GM18861 (cell line): ENCODE measurements around the gene TRIM45.
"Not testable (repeated sequence)": the region's sequence is repeated elsewhere in the genome, so short reads cannot be mapped to it uniquely, and the experiment has no call there.

Experiments used
- ATAC-seq: cut with Tn5 transposase; IDR thresholded peaks from one replicate; pipeline ENCODE4 v1.9.1; 2021; ENCODE audit not compliant: unreplicated experiment

Gene TRIM45

DNA sequence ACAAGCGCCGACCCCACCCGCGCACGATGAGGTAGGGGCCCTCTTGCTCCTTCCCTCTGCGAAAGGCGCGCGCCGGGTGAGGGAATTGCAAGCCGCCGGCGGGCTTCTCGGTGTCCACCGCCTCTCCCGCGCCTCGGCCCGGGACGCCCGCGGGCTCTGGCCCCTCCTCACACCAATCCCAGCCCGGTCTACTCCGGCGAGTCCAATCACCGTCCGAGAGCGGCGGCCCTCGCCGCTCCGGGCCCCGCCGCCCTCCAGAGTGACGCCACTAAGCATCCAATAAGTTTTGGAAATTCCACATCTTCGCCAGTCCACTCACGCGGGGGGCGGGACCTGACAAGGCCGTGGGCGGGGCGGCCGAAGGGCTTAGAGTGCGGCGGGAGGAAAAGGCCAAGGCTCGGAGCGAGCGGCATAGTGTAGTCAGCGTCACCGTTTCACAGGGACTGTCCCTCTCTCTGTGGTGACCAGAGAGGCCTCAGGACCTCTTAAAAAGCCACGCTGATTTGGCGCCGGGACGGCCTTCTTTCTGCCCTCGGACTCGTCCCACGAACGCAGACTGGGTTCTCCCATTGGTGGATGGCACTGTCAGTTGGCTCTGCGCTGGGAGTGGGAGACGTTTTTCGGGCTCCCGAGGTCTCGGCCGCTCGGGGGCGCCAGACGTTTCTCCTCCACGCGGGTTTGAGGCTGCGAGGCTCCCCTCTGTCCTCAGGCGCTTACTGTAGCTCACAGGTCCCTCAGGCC lies at the start of gene TRIM45:
Gene TRIM45 (minus strand): TSS at position 161 of the 741 bp plus-strand sequence. CDS start 548 bp downstream, outside the sequence.
- peak; percentile 88 for ATAC-seq

DNA sequence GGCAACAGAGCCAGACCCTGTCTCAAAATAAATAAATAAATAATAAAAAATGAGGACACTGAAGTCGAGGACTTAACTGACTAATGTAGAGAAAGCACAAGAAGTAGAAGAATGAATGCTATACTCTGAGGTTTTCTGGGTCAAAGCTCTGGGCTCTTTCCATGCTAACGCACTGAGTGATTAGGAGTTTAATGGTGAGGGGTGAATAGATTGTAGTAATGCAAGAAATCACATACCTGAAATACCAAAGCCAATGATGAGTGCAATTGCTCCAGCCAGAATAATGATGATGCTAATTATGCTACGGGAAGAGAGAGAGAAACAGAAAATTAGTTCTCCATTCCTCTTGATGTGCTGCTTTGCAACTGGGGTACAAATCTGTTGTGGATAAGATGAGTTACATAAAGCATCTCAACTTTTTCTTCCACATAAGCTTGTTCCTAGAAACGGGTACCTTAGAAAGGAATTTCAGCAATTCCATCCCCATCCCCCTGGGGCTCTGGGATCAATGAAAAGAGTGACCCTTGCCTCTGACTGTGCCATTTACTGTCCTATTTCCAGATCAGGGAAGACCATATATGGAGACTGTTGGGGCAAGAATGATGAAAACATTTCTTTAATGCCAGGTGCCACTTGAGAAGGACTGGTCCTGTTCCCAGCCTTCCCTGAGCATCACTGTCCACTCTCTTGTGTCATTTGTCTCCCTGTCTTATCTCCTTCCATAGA lies 48.5 kb upstream of the TRIM45 start:
- ATAC-seq = no peak

GRCh38 chr1:117167402-117167801 lies 45.9 kb upstream of the TRIM45 start:
- ATAC-seq = no peak

GRCh38 chr1:117166076-117166475 lies 44.5 kb upstream of the TRIM45 start:
- no peak for ATAC-seq

DNA sequence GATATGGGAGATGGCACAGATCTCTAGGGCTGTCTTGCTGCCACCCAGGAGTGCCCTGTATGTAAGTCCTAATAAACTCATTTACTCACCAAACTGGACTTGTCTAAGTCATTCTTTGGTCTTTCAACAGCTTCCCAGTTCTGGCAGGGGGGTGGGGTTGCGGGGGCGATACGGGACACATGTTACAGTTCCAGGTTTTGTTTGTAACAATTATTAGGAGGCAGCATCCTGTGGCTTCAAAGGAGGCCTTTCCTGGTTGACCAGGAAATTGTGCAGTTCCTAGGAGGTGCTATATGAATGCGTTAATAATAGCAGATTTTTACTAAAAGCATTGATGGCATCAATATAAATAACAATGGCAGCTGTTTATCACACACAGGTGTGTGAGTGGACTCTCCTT lies 42.7 kb upstream of the TRIM45 start:
- ATAC-seq = no peak

GRCh38 chr1:117162816-117163215 lies 41.3 kb upstream of the TRIM45 start:
- ATAC-seq = no peak

GRCh38 chr1:117161887-117162286 lies 40.3 kb upstream of the TRIM45 start:
- ATAC-seq = no peak

- ATAC-seq = not testable (repeated sequence)
Observed at GRCh38 chr1:117151305-117151704, 29.8 kb upstream of the TRIM45 start.

GRCh38 chr1:117150316-117150715 lies 28.8 kb upstream of the TRIM45 start:
- ATAC-seq = no peak

DNA sequence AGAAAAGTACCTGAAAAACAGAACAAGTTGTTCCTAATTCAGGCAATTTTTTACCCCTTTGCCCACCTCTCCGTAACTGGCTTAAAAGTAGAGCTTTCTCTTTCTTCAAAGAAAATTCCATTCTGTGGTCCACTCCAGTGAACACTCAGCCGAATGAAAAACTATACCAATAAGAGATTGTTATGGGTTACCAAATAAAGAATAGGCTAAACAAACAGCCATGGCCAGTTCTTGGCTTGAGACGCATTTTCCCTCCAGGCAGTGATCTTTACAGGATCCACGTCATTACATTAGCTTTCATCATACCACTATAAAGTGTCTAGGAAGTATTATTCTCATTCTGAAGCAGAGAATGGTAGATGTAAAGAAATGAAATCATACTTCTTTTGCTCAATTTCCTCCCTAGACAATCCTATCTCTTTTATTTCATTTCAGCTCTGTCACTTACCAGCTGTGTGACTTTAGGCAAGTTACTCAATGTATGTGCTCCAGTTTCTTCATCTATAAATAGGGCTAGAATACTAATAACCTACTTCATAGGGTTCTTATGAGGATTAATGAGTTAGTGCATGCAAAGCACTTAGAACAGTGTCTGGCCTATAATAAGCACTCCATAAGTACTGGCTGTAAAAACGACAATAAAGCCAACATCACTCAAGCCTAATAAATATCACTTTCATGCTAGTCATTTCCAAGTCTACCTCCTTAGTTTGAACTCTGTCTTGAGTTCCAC lies 26.5 kb upstream of the TRIM45 start:
- ATAC-seq = no peak

- ATAC-seq = no peak
Observed at GRCh38 chr1:117147341-117147831, 25.8 kb upstream of the TRIM45 start.

- no peak for ATAC-seq
Observed at GRCh38 chr1:117146575-117147340, 25.2 kb upstream of the TRIM45 start.

GRCh38 chr1:117146072-117146471 lies 24.5 kb upstream of the TRIM45 start:
- ATAC-seq = no peak

- no peak for ATAC-seq
Observed at GRCh38 chr1:117143871-117144270, 22.3 kb upstream of the TRIM45 start.

GRCh38 chr1:117143172-117143571 lies 21.6 kb upstream of the TRIM45 start:
- no peak for ATAC-seq

- no peak for ATAC-seq
Observed at GRCh38 chr1:117142200-117142599, 20.7 kb upstream of the TRIM45 start.

DNA sequence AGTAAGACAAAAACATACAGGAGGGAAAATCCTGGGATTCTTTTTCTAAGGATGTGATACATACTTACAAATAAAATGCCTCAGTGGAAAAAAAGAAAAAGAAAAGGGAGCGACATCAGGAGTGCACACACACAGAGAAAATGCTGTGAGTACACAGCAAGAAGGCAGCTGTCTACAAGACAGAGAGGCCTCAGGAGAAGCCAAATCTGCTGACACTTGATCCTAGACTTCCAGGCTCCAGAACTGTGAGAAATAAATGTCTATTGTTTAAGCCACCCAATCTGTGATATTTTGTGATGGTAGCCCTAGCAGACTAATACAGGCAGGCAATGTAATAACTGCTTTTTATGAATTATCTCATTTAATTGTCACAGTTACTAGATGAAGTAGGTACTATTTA lies 17.0 kb upstream of the TRIM45 start:
- no peak for ATAC-seq

DNA sequence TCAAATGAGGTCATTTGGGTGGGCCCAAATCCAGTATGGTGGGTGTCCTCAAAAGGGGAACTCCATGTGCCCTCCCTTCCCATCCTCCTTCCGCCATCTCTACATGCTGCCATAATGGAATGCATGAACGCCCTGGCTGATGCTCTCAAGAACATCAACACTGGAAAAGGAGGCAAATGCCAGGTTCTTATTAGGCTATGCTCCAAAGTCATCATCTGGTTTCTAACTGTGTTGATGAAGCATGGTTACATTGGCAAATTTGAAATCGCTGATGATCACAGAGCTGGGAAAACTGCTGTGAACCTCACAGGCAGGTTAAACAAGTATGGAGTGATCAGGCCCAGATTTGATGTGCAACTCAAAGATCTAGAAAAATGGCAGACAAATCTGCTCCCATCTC lies 16.6 kb upstream of the TRIM45 start:
- ATAC-seq = no peak

- ATAC-seq = no peak
Observed at GRCh38 chr1:117137281-117137855, 15.8 kb upstream of the TRIM45 start.

GRCh38 chr1:117136749-117137148 lies 15.2 kb upstream of the TRIM45 start:
- ATAC-seq = no peak
